ENCODE results near the gene ZFAND2A.
"Not testable (repeated sequence)": the region's sequence is repeated elsewhere in the genome, so short reads cannot be mapped to it uniquely, and the experiment has no call there.

- not testable (repeated sequence) for TF ChIP-seq POU6F1 (CRISPR knock-in tag; IDR thresholded peaks at IDR 0.05; ENCODE audit: borderline replicate concordance, low read depth); CSDC2 (CRISPR knock-in tag; IDR thresholded peaks at IDR 0.05); SNAI2 (CRISPR knock-in tag; IDR thresholded peaks at IDR 0.05); CREB5 (CRISPR knock-in tag; IDR thresholded peaks at IDR 0.05; ENCODE audit: low read depth); ZNF8 (CRISPR knock-in tag; IDR thresholded peaks at IDR 0.05); ISL1 (CRISPR knock-in tag; IDR thresholded peaks at IDR 0.05); ZC3H10 (CRISPR knock-in tag; IDR thresholded peaks at IDR 0.05); ZNF565 (CRISPR knock-in tag; conservative IDR thresholded peaks at IDR 0.05; ENCODE audit: low read depth)
These were observed 45.7 kb upstream of the ZFAND2A start for GRCh38 chr7:1205742-1206141.
